Right renal cortex interstitium (tissue), 3 donors: Measurements from ENCODE around the gene HOXA9. TPM values are rescaled to one million over a fixed set of nuclear protein-coding genes. Genes with fewer than 3 reads are reported as not detected.

Experiments used
- DNase-seq, 3 donors: peaks; one replicate each; pipeline ENCODE4 v3.0.0-alpha.2; 2013; ENCODE audit warnings: low read depth in 3 of 3, low spot score in 2 of 3
- polyA plus RNA-seq, 3 donors: library from polyadenylated mRNA; unstranded; fragments of 120-200 nt; gene quantifications; one replicate each; pipeline ENCODE4 v1.2.1, GENCODE V29; 2013; ENCODE audit not compliant: insufficient read length in 3 of 3

The HOXA9 gene
- polyA plus RNA-seq, 3 donors: 85.6 to 118 (median 95.9) TPM

- peak in 1 of 3 donors; percentile 88 for DNase-seq
These were observed 8.8 kb downstream of the HOXA9 start, which contains the start of gene HOXA7 for GRCh38 chr7:27156508-27156898. Gene HOXA7 (minus strand): TSS chr7:27156675. CDS start chr7:27156545, 130 bp downstream.

GRCh38 chr7:27155816-27156507 is 9.4 kb downstream of the HOXA9 start:
- no peak for DNase-seq

GRCh38 chr7:27154901-27155815 is 10.2 kb downstream of the HOXA9 start:
- DNase-seq: no peak

GRCh38 chr7:27154369-27154768 is 11.0 kb downstream of the HOXA9 start:
- DNase-seq: no peak

GRCh38 chr7:27153526-27153925 is 11.8 kb downstream of the HOXA9 start:
- DNase-seq: no peak

GRCh38 chr7:27152816-27153442 is 12.4 kb downstream of the HOXA9 start:
- DNase-seq: no peak

GRCh38 chr7:27151931-27152815 is 13.2 kb downstream of the HOXA9 start, which contains the start of gene HOXA3:
Gene HOXA3 (minus strand): TSS chr7:27152583. CDS start chr7:27110640, 41,943 bp downstream.
- DNase-seq: peak in 1 of 3 donors; percentile 86

- no peak for DNase-seq
These were observed 13.9 kb downstream of the HOXA9 start for GRCh38 chr7:27151341-27151930.

- DNase-seq: no peak
These were observed 14.6 kb downstream of the HOXA9 start for GRCh38 chr7:27150568-27151340.

- no peak for DNase-seq
These were observed 15.3 kb downstream of the HOXA9 start for GRCh38 chr7:27149842-27150567.

GRCh38 chr7:27148756-27149641 is 16.3 kb downstream of the HOXA9 start:
- no peak for DNase-seq

GRCh38 chr7:27148031-27148755 is 17.1 kb downstream of the HOXA9 start:
- DNase-seq: no peak

- no peak for DNase-seq
These were observed 17.9 kb downstream of the HOXA9 start, which contains the start of gene HOXA6 for GRCh38 chr7:27147199-27148030. Gene HOXA6 (minus strand): TSS chr7:27147774. CDS start chr7:27147749, 25 bp downstream.

GRCh38 chr7:27146491-27147198 is 18.7 kb downstream of the HOXA9 start:
- DNase-seq: no peak

GRCh38 chr7:27145914-27146412 is 19.4 kb downstream of the HOXA9 start:
- DNase-seq: no peak
